ENCODE results near the gene ASAP2. TPM values are rescaled to one million over a fixed set of nuclear protein-coding genes. Genes with fewer than 3 reads are reported as not detected.

ASAP2 gene
- polyA plus RNA-seq, 1 donor (not counting 4 experiments of a cell fraction or from before 2014, with no cell fraction given) = 54.2 TPM

- dilution Hi-C loops (cut with MboI; ENCODE audit: extremely low pct_ligation_motif_present, low sequenced_read_pairs) = no loop called here
- H3K27me3 ChIP-seq (ENCODE audit: control insufficient read depth, extremely low read depth, insufficient read depth, low read length) = no peaks in the 10 kb centered on the region
- FAIRE-seq (no peak), DNase-seq (ENCODE audit: low read depth, low spot score) (peak; percentile 85)
- H3K9me3 ChIP-seq (ENCODE audit: control insufficient read depth, low read depth, low read length) = no peaks in the 10 kb centered on the region
- H3K79me2 ChIP-seq (ENCODE audit: control insufficient read depth, insufficient read depth, low read length) = peaks cover 66% of the 10 kb centered on the region
- peak within 1 kb of the TSS; percentile 95 for H3K4me2 ChIP-seq (ENCODE audit: control insufficient read depth, extremely low read depth, insufficient read depth, low read depth, low read length)
- no peak for TF ChIP-seq CTCF (optimal IDR thresholded peaks at IDR 0.05 in 1 of 3, IDR thresholded peaks at IDR 0.05 in 1 of 3, conservative IDR thresholded peaks at IDR 0.05 in 1 of 3; ENCODE audit: extremely low read depth in 1 of 3, insufficient read depth in 2 of 3, low read length in 3 of 3)
- peak within 1 kb of the TSS; percentile 97 for H3K9ac ChIP-seq (ENCODE audit: control insufficient read depth, extremely low read depth, insufficient read depth, low read length)
- peak within 1 kb of the TSS; percentile 99 for H2AFZ ChIP-seq (ENCODE audit: control insufficient read depth, low read length)
- peaks cover 0 to 7% of the 10 kb centered on the region in 2 experiments for H3K36me3 ChIP-seq (ENCODE audit: control insufficient read depth in 2 of 2, extremely low read depth in 1 of 2, insufficient read depth in 2 of 2, low read length in 2 of 2)
- H3K4me3 ChIP-seq (ENCODE audit: control insufficient read depth in 2 of 3, extremely low read depth in 1 of 3, insufficient read depth in 2 of 3, low read depth in 1 of 3, low read length in 3 of 3) = peak within 1 kb of the TSS; percentile 86 to 98 (median 87)
- H4K20me1 ChIP-seq (ENCODE audit: control insufficient read depth, extremely low read depth, insufficient read depth, low read length) = peaks cover 2% of the 10 kb centered on the region
- peaks cover 18% of the 10 kb centered on the region for H3K4me1 ChIP-seq (ENCODE audit: control insufficient read depth, extremely low read depth, insufficient read depth, low read length)
- H3K27ac ChIP-seq (ENCODE audit: control insufficient read depth, insufficient read depth, low read length) = peak within 1 kb of the TSS; percentile 93
- H3K9me1 ChIP-seq (ENCODE audit: control insufficient read depth, extremely low read depth, insufficient read depth, low read length) = peaks cover 2% of the 10 kb centered on the region
These were observed 216.7 kb downstream of the ASAP2 start, which contains the start of the genes CPSF3 and ITGB1BP1 for GRCh38 chr2:9423100-9423921. Gene CPSF3, plus strand, starts transcription at chr2:9423654. Its CDS starts 120 bp downstream, at chr2:9423774. Gene ITGB1BP1, minus strand, starts transcription at chr2:9423528. Its CDS starts 4,831 bp downstream, at chr2:9418697.

GRCh38 chr2:9423922-9424272 is 217.3 kb downstream of the ASAP2 start:
- Histone ChIP-seq H2AFZ (ENCODE audit: control insufficient read depth, low read length) (peak overlapping the region; percentile 99), H3K79me2 (ENCODE audit: control insufficient read depth, insufficient read depth, low read length) (peaks cover 60% of the 10 kb centered on the region), H3K9me3 (ENCODE audit: control insufficient read depth, low read depth, low read length) (no peaks in the 10 kb centered on the region), H3K27me3 (ENCODE audit: control insufficient read depth, extremely low read depth, insufficient read depth, low read length) (no peaks in the 10 kb centered on the region), H4K20me1 (ENCODE audit: control insufficient read depth, extremely low read depth, insufficient read depth, low read length) (peaks cover 2% of the 10 kb centered on the region), H3K36me3 (ENCODE audit: control insufficient read depth in 2 of 2, extremely low read depth in 1 of 2, insufficient read depth in 2 of 2, low read length in 2 of 2) (peaks cover 1 to 5% of the 10 kb centered on the region in 2 experiments), H3K4me3 (ENCODE audit: control insufficient read depth in 2 of 3, extremely low read depth in 1 of 3, insufficient read depth in 2 of 3, low read depth in 1 of 3, low read length in 3 of 3) (peak overlapping the region; percentile 86 to 98 (median 87)), H3K9me1 (ENCODE audit: control insufficient read depth, extremely low read depth, insufficient read depth, low read length) (peaks cover 2% of the 10 kb centered on the region), H3K4me1 (ENCODE audit: control insufficient read depth, extremely low read depth, insufficient read depth, low read length) (peaks cover 19% of the 10 kb centered on the region), H3K9ac (ENCODE audit: control insufficient read depth, extremely low read depth, insufficient read depth, low read length) (peak overlapping the region; percentile 97), H3K4me2 (ENCODE audit: control insufficient read depth, extremely low read depth, insufficient read depth, low read depth, low read length) (peak overlapping the region; percentile 80), H3K27ac (ENCODE audit: control insufficient read depth, insufficient read depth, low read length) (peak overlapping the region; percentile 93)
- DNase-seq (ENCODE audit: low read depth, low spot score) = no peak
- dilution Hi-C loops (cut with MboI; ENCODE audit: extremely low pct_ligation_motif_present, low sequenced_read_pairs) = no loop called here
- TF ChIP-seq EZH2 (IDR thresholded peaks at IDR 0.05; ENCODE audit: low read length) = no peak
- TF ChIP-seq CTCF (optimal IDR thresholded peaks at IDR 0.05 in 1 of 3, IDR thresholded peaks at IDR 0.05 in 1 of 3, conservative IDR thresholded peaks at IDR 0.05 in 1 of 3; ENCODE audit: extremely low read depth in 1 of 3, insufficient read depth in 2 of 3, low read length in 3 of 3) = no peak
- no peak for FAIRE-seq
